ENCODE results near the gene LRFN4.

DNA sequence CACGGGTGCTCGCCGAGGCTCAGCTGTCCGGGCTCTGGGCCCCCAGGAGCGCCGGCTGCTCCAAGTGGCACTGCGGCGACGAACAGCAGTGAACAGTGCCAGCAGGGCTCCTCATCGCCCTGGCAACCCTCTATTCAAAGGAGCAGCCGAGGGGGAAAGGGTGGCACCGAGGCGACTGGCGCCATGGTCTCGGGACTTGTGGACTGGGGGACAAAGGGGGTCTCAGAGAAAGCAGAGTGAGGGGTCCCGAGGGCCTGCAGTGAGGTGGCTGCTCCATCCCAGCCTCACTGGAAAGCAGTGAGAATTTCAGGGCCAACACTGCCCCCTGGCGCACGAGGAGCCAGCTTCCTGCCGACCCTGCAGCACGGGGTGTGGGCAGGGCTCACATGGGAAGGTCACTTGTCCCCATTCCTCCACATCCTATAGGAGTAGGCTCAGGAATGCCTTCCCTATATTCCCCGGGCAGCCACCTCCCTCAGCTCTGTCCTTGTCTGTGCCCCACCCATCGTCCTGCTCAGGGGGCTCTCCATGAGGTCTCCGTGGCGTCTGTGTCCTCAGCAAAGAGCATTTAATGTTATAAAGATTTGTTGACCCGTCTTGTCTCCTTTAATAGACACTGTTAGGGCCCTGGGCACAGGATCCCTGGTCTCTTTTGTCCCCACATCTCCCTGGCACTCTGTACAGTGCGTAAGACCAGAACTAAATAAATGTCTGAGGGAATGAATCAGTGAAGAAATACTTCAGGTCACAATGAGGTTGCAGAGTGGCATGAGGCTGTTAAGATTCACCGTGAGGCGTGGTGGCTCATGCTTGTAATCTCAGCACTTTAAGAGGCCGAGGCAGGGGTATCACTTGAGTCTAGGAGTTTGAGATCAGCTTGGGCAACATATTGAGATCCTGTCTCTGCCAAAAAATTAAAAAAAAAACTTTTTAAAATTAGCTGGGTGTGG lies 26.4 kb downstream of the LRFN4 start:
- TF ChIP-seq, protein P1, sequence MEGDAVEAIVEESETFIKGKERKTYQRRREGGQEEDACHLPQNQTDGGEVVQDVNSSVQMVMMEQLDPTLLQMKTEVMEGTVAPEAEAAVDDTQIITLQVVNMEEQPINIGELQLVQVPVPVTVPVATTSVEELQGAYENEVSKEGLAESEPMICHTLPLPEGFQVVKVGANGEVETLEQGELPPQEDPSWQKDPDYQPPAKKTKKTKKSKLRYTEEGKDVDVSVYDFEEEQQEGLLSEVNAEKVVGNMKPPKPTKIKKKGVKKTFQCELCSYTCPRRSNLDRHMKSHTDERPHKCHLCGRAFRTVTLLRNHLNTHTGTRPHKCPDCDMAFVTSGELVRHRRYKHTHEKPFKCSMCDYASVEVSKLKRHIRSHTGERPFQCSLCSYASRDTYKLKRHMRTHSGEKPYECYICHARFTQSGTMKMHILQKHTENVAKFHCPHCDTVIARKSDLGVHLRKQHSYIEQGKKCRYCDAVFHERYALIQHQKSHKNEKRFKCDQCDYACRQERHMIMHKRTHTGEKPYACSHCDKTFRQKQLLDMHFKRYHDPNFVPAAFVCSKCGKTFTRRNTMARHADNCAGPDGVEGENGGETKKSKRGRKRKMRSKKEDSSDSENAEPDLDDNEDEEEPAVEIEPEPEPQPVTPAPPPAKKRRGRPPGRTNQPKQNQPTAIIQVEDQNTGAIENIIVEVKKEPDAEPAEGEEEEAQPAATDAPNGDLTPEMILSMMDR (IDR thresholded peaks at IDR 0.05): peak; percentile 55 to 73 (median 64)
- no peak for TF ChIP-seq POLR2AphosphoS5 (IDR thresholded peaks at IDR 0.05)
- TF ChIP-seq POLR2A (IDR thresholded peaks at IDR 0.05; ENCODE audit: low read depth): no peak
- TF ChIP-seq EP300 (IDR thresholded peaks at IDR 0.05): no peak
